Eye (tissue), 1 donor: ENCODE data around the gene WWC1.

Experiments
- DNase-seq: peaks from one replicate; pipeline ENCODE4 v3.0.0-alpha.2; 2015

Gene WWC1

DNA sequence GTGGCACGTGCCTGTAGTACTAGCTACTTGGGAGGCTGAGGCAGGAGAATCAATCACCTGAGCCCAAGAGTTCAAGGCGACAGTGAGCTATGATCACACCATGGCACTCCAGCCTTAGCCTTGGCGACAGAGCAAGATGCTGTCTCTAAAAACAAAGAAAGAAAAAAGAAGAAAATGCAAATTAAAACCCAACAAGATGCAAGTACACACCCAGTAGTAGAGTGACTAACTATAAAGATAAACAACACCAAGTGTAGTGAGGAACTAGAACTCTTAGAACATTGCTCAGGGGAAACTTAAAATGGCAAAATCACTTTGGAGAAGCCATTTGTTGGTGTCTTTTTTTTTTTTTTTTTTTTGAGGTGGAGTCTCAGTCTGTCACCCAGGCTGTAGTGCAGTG lies 160.1 kb downstream of the WWC1 start:
- DNase-seq, result no peak

DNA sequence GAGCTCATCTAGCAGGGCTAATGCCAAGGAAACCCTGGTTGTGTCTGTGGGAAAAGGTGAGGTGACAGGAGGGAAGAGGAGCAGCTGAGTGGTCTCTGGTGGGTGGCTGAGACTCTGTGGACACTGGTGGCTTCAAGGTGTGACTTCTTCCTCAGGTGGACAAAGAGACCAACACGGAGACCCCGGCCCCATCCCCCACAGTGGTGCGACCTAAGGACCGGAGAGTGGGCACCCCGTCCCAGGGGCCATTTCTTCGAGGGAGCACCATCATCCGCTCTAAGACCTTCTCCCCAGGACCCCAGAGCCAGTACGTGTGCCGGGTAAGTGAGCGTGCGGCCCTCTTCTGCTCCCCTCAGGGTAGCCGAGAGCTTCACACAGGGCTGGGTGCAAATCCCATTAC lies 163.8 kb downstream of the WWC1 start:
- no peak for DNase-seq

DNA sequence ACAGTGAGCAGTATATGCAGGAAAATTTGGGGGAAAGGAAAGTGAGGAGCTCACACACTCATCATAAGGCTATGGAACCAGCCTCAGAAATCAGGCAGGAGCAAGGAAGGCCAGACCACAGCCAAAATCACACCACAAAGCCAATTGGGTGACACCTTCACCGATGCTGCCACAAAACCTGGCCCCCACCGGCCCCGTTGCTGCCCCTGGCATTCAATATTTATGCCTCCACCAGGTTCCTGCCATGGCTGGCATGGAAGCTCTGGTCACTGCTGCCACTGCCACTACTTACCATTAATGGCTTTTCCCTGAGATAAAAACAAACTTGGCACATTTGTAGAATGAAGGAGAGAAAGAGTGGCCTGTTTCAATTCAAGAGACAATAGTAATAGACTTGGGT lies 166.1 kb downstream of the WWC1 start:
- DNase-seq, result no peak

DNA sequence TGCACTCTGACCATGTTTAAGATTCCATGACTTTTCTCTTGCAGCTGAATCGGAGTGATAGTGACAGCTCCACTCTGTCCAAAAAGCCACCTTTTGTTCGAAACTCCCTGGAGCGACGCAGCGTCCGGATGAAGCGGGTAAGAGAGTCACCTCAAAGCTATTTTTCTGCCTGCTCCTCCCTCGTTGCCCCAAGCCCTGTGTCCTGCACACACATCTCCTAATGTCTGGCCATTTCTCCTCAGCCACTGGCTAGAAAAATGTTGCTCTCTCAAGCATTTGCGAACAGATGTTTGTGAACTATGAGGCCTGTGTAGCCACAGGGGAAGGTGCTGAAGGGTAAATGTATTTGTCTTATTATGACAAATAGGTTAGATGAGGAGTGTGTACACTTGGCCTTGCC lies 169.2 kb downstream of the WWC1 start:
- DNase-seq, result no peak

DNA sequence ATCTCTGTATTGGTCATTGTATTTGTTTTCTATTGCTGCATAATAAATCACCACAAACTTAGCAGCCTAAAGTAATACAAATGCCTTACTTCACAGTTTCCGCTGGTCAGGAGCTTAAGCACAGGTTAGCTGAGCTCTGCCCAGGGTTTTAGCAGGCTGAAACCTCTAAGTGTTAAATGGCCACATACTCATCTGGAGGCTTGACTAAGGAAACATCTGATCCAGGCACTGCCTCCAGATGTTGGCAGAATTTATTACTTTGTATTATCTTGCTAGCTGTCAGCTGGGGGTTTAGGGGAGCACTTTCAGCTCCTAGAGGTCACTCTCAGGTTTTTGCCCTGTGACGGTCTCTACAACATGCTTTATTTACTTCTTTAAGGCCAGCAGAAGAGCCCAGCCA lies 171.6 kb downstream of the WWC1 start:
- no peak for DNase-seq

DNA sequence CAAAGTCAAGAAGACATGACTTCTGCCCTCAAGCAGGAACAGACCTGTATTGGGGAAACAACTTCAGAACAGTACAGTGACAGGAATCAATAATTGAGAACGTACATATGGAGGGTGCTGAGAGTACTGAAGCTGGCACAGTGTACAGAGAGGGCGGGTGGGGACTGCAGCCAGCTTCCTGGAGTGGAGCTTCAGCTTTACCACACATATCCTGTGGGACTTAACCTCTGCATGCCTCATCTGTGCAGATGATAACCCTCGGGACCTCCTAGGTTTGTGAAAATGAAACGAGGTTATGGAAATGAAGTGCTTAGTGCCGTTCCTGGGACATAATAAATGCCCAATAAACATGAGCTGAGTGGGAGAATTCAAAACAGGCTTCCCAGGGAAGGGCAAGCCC lies 172.8 kb downstream of the WWC1 start:
- DNase-seq, result no peak

DNA sequence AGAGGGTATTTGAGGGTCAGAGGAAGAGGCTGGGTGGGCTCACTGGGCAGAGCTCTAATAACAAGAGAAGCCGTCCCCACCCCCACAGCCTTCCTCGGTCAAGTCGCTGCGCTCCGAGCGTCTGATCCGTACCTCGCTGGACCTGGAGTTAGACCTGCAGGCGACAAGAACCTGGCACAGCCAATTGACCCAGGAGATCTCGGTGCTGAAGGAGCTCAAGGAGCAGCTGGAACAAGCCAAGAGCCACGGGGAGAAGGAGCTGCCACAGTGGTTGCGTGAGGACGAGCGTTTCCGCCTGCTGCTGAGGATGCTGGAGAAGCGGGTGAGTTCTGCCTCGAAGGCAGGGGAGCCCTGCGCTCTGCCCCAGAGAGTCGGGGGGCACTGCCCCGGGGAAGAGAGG lies 173.2 kb downstream of the WWC1 start:
- DNase-seq, result no peak

DNA sequence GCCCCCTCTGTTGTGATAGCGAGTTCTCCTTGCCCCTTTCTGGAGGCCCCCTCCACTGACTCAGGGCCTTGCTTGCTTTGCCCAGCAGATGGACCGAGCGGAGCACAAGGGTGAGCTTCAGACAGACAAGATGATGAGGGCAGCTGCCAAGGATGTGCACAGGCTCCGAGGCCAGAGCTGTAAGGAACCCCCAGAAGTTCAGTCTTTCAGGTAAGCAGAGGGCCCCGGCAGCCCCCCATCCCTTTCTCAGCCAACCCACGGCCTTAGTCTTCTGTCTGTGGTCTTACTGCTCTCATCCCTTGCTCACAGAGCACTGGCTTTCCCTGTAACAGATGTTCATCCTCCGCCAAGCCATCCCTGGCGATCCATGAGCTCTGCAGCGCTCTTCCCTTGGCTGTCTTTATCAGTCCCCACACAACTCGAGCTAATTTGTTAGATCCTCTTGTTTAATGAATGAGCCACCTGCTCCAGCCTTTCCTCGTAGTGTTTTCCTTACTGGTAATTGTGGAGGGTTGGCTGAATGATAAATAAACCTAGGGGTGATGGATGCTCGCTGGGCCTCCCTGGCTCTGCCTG lies 176.4 kb downstream of the WWC1 start:
- peak; percentile 66 for DNase-seq

DNA sequence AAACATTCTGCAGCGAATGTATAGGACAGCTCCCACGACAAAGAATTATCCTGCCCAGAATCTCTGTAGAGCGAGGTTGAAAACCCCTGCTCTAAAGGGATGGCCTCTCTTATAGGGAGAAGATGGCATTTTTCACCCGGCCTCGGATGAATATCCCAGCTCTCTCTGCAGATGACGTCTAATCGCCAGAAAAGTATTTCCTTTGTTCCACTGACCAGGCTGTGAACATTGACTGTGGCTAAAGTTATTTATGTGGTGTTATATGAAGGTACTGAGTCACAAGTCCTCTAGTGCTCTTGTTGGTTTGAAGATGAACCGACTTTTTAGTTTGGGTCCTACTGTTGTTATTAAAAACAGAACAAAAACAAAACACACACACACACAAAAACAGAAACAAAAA lies 177.4 kb downstream of the WWC1 start:
- DNase-seq, result no peak

DNA sequence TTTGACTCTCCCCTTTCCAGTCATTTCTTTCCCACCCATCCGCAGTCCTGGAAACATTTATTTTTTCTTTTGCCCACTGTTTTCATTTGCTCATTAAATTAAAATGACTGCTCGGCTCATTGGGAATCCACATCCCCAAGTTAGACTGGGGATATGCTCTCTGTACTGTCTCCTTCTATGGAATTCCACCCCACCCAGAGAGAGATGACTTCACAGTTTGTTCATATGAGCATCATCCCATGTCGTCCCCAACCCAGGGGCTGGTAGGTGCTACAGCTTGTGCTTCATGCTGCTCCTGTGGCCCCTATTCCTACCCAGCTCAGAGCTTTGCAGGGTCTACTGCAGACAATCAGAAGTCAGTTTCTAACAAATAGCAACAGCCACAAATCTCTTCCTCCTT lies 178.4 kb downstream of the WWC1 start:
- DNase-seq, result no peak

DNA sequence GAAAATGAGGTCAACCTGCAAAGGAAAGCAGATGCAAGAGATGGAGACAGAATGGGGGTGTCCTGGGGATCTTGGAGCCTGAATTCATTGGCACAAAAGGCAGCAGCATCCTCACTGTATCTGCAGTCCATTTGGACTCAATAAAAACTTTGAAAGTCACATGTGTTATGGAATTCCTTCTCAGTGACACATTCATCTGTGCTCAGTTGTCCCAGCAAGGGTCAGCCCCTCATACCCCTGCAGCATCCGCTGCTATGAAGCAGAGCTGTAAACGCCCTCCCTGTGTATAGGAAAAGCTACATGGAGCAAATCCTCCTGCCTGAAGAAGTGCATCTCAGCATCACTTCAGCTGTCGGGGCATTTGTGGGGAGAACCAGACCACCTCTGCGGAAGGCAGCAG lies 180.3 kb downstream of the WWC1 start:
- no peak for DNase-seq

DNA sequence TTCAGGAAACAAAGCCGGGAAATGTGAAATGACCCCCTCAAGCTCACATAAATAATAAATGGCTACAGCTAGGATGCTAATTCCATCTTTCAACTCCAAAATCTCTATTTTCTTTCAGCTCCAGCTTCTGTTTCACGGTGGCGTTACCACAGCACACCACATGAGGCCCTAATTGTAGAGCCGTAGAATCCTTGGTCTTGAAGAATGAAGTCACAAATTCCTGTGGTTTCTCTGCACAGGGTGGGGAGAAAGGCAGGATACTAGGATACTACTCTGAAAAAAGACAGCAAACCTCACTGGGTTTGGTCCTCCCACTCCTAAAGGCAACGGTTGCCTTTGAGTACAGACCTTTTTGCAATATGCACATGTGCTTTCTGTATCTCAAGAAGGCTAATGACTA lies 180.9 kb downstream of the WWC1 start:
- peak; percentile 41 for DNase-seq

DNA sequence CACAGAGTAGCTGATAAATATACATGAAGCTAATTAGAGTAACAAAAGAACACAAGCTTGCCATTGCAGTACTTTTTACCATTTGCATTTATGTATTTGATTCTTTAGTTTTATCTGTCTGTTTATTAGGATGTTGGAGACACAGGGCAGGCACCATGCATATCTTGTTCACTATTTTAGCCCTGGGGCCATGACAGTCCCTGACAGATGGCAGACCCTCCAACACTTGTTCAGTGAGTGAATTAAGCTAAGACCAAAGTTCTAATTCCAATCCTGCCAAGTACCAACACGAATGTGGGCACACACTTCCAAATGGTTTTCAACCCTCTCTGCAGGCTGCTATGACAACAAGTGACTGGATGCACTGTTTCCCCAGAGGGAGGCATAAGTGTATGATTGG lies 182.9 kb downstream of the WWC1 start:
- DNase-seq, result no peak

DNA sequence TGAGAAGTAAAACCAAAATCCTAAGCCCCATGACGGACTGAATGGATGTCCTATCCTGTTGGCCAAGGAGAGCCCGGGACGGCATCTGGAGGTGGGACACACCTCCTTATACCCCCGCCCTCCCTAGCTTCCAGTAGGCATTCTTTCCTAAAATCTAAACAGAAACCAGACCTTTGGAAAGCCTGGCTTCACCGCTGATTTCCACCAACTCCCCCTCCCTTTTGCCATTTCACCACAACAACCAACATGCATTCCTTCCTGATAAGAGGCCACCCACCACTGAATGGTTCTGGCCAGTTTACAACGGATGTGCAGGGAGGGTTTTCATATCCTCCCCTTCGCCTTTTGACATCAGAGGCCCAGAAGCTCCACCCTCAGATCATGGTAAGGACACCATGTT lies 185.6 kb downstream of the WWC1 start:
- DNase-seq, result no peak

DNA sequence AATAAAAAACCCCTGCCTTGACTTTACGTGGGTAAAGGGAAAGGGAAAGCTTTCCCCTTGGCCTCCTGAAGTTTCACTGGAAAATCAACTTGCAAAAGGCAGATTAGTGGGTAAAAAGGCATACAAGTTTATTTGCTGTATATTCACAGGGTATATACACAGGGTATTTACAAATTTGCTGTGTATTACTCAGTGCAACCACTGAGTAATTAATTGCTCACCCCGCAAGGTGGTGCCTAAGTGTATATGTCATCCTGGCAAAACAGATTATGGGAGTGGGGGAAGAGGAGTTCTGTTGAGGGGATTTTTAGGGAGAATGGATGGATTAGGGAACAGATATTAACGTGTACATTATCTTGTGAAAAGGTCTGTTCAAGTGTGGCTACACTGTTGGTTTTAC lies 187.7 kb downstream of the WWC1 start:
- no peak for DNase-seq

DNA sequence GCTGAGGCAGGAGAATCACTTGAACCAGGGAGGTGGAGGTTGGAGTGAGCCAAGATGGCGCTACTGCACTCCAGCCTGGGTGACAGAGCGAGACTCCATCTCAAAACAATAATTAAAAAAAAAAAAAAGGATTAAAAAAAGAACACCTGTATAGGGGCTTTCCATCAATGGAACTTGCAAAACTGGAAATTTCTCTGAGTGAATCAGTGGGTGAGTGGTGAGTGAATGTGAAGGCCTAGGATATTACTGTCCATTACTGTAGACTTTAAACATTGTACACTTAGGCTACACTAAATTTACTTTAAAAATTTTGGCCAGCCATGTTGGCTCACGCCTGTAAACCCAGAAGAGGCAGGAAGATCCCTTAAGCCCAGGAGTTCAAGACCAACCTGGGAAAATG lies 189.2 kb downstream of the WWC1 start:
- DNase-seq, result no peak

DNA sequence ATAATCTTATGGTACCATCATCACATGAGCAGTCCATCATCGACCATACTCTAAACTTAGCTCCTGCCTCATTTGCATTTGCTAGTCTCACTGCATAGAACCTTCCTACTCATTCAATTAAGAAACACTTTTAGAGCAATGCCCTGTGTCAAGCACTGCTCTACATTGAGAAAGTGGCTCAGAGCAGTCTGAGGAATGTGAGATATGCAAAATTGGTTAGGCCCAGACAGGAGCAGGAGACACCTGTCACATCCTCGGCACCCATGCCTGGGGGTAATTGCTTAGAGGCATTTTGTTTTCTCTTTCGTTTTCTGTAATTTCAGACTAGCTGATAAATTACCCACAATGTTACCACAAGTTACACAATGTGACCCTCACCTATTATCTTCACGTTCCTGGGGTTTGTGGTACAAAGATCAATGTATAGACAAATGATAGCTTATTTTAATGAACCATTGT lies 189.9 kb downstream of the WWC1 start:
- no peak for DNase-seq

DNA sequence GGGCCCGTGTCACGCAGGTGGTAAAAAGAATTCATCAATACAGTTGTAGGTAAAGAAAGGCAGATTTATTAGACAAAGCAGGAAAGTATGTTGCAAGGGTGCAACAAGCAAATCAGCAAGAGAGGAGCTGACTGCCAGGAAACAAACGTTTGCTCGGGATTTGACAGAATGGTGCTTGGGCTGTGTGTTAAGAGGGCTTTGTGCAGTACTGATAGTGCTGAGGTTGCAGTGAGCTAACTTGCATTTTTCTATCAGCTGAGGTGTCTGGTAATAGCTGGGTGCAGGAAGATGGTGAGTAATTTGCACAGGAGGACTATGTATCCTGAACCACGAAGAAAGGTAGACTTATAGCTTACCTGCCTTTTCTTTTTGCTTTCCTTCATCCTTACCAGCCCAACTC lies 190.9 kb downstream of the WWC1 start:
- no peak for DNase-seq

DNA sequence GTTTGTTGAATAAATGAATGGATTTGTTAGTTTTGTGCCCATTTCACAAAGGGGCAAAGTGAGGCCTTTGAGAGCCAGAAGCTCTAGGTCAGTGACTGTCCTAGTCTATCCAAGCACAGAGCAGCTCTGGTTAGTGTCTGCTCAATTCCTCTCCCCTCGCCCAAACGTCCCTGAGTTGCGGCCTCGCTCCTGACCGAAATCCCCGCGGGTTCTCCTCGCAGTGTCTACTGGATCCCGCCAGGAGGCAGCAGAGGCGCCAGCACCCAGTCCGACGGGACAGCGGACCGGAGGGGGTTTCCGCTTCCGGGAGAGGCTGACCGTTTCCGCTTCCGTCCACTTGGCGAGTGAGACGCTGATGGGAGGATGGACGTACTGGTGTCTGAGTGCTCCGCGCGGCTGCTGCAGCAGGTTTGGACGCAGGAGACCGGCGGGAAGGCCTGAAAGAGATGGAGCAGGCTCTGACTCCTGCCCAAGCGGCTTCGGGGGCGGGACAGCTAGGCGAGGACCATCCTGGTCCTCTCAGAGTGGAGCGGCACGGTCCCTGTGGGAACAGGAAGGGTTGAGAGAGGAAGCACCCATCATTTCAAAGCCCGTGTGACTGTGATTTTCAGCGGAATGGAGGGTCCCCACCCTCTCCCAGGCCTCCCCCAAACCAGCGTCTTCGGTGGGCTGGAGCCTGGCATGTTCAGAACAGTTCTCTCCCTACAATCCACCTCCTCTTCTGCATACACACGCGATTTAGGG lies 194.9 kb downstream of the WWC1 start, which contains the start of gene RARS1:
Gene RARS1, plus strand, starts transcription at position 336 of the 744 bp plus-strand sequence. Its CDS starts 28 bp downstream, at position 364.
- peak; percentile 98 for DNase-seq

DNA sequence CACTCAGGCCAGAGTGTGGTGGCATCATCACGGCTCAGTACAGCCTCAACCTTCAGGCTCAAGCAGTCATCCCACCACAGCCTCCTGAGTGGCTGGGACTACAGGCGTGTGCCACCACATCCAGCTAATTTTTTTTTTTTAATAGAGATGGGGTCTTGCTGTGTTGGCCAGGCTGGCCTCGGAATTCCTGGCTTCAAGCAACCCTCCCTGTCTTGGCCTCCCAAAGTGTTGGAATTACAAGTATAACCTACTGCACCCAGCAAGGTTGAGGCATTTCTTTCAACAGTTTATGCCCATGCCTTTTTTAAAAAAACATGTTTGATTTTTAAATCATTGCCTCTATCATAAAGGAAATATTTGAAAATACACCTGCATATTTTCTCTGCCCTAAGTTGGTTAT lies 197.6 kb downstream of the WWC1 start:
- no peak for DNase-seq

DNA sequence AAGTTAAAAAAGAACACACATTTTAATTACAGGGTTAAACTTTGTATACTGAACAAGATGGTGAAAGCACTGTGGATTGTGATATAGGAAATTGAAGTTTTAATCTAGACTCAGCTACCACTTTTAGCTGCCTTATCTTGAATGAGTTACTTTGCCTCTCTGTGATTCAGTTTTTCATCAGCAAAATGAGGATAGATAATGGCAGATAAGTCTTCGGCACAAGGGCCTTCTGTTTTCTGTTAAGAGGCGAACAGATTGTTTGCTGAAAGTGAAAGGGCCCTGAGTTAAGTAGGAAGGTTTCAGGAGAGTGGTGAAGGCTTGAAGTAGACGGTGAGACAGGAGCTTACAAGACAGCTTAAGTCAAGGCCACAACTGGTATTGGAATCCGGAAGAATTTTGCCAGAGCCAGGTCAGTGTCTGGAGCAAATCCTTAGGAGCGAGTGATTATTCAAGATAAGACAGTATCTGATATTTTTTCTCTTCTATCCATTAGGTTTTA lies 202.7 kb downstream of the WWC1 start:
- no peak for DNase-seq

DNA sequence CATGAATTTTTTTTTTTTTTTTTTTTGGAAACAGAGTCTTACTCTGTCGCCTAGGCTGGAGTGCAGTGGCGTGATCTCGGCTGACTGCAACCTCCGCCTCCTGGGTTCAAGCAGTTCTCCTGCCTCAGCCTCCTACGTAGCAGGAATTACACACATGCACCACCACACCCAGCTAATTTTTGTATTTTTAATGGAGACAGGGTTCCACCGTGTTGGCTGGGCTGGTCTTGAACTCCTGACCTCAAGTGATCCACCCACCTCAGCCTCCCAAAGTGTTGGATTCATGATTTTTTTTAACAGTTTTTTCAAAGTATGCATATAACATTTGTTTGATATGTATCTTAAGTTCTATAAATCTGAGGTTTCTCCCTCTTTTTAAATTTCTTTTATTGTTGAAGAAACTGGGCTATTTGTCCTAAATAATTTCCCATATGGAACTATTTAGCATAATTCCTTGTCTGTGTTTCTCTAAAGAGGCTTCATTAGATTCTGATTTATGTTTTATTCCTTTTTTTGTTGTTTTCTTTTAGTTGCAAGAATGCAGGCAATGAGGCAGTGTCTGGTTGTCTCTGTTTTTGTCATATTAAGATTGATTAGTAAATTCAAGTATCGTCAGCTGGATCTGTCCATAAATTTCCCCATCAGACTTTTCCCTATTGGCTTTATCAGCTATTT lies 211.3 kb downstream of the WWC1 start:
- DNase-seq, result no peak

DNA sequence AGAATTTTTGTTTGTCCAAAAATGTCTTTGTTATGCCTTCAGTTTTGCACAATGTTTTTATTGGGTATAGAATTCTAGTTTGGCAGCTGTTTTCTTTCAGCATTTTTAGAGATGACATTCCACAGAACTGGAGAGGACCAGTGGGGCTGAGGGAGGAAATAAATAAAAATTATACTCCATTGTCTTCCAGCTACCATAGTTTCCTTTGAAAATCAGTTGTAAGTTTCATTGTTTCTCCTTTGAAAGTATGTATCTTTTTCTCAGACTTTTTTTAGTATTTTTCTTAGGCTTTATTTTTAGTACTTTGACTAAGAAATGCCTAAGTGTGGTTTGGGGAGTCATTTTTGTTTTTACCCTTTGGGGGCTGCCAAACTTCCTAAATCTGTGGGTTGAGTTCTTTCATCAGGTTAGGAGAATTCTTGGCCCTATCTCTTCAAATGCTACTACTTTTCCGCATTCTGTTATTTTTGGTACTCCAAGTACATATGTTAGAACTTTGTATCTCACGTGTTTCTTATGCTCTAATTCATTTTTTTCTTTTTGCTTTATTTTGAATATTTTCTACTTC lies 222.5 kb downstream of the WWC1 start:
- DNase-seq, result no peak
